T47D (cell line): ENCODE data around the gene CFDP1.
"Not testable (repeated sequence)": the region's sequence is repeated elsewhere in the genome, so short reads cannot be mapped to it uniquely, and the experiment has no call there.

Experiments
- DNase-seq, 2 experiments: peaks; one replicate each; pipeline versions ENCODE4 v3.0.0 to v3.0.0-alpha.2; 2011 to 2012; ENCODE audit warnings: low read depth in 1 of 2, low spot score in 1 of 2
- JUND ChIP-seq: IDR thresholded peaks from 2 replicates; pipeline ENCODE4 v1.6.1; 2012; ENCODE audit warnings: low read depth
- in situ Hi-C: cut with HindIII; loops from 2 replicates; pipeline ENCODE4 v1.10.0; 2016; ENCODE audit warnings: low sequenced_read_pairs, low pct_unique_long_range_greater_than_20kb

CFDP1 gene

DNA sequence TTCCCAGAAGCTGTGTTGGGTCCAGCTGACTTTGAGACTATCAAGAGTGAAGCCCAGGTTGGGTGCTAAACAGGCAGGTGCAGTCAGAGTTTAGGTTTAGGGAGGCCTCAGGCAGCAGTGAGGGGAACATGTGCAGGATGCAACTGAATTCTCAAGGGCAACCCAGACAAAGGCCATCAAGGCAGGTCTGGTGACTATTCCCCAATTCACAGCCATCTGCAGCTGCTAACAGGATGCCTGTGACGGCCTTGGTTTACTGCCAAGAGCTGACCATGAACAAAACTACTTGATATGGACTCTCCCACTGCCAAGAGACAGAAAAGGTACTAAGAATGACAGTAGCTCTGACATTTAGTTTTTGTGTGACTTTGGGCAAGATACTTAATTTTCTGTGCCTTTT, 136.7 kb downstream of the CFDP1 start:
- no peak for DNase-seq
- no peak for TF ChIP-seq JUND

DNA sequence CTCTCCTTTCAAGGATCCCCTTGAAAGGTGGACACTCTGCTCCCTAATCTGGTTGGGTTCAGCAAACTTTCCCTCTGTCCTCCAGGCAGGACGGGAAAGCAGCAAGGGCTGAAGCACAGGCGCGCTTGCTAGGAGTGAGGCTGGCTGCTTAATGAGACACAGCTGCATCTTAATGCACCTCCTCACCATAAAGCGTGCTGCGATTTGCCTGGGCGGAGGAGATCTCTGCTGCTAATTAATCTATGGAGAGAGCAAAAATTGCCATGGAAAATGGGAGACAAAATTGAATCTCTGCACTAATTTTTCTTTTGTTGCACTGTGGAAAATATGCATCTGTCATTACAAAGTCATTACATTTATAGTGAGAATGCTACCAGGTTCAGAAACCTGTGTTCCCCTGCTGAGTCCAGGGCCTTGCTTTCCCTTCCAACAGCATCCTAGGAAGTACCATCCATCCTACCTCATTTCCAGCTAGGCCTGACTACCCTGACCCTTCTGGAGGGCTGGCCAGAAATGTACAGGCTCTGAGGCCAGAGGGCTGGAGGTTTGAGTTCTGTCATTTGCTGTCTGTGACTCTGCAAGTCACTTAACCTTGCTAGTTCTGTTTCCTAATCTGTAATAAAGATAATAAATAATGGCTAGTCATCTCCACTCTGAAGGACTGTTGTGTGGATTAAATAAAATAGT, 138.4 kb downstream of the CFDP1 start:
- in situ Hi-C loops: no loop called here
- no peak for DNase-seq
- TF ChIP-seq JUND: no peak

More for the DNA sequence above, 136.7 kb downstream of the CFDP1 start:
- in situ Hi-C loops: no loop called here

DNA sequence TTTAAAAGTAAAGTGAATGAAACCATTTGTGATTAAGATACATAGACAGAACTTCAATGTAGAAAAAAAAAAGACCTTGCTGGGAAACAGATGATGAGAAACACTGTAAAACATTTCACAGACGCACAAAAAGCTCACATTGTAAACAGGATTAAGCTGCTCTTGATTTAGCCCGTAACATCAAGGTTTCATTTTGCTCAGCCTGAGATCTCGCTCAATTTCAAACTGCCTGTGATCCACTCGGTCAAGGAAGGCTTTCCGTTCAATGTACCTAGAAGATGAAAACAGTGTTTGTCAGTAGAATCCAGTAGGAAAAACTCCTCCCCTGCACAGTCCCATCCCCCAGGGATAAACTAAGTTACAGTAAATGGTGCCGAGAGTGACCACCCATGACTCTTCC, 139.5 kb downstream of the CFDP1 start:
- in situ Hi-C loops: no loop called here
- no peak for TF ChIP-seq JUND
- no peak for DNase-seq

DNA sequence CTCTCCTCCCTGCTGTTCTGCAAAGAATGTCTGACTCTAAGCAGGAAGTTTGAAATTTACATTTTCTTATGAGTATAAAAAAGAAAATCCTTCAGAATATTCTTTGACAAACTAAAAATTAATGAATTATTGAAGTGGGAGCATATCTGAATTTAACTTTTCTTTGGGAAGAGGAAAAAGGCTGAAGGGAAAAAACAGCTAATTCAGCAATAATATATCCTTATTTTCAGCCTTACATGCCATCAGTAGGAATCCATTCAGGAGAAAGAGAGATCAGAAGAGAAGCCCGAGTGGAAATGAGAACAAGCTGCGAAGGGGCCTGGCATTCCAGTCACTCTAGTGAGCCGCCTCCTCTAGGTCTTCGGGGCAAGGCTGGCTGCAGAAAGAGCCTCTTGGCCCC, 140.1 kb downstream of the CFDP1 start:
- no peak for TF ChIP-seq JUND
- no peak for DNase-seq
- in situ Hi-C loops: no loop called here

DNA sequence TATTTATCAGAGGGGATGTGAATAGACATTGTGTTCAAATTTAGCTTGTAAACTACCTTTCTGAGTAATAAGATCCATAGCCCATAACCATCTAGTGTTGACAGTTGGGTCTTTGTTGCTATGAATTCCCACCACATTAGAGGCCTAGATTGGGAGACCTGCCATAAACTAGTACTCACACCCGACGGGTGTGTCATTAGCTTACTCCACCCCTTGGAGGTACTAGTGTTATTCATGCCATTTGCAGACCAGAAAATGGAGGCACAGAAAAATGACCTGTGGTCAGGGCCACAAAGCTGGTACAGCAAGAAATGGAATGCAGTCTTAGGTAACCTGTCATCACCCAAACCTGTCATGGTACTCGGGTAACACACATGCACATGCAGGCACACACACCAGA, 140.6 kb downstream of the CFDP1 start:
- TF ChIP-seq JUND: no peak
- no peak for DNase-seq
- in situ Hi-C loops: no loop called here

DNA sequence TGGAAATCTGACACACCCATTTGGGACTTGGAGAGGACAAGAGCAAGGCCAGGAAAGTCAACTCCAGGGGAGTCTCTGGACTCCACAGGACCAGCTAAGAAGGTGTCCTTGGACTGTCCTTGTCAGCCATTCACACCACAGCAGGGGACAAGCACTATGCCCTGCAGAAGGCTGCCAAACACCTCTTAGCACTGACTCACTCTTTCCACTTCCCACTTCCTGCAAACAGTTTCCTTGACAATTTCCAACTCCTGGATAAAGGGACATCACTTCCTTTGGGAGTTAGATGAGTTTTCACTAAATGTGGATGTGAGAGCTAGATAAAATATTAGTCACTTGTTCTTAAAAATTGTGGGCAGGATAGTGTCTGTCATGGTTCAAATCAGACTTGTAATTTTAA, 144.1 kb downstream of the CFDP1 start:
- in situ Hi-C loops: no loop called here
- TF ChIP-seq JUND: no peak
- no peak for DNase-seq

DNA sequence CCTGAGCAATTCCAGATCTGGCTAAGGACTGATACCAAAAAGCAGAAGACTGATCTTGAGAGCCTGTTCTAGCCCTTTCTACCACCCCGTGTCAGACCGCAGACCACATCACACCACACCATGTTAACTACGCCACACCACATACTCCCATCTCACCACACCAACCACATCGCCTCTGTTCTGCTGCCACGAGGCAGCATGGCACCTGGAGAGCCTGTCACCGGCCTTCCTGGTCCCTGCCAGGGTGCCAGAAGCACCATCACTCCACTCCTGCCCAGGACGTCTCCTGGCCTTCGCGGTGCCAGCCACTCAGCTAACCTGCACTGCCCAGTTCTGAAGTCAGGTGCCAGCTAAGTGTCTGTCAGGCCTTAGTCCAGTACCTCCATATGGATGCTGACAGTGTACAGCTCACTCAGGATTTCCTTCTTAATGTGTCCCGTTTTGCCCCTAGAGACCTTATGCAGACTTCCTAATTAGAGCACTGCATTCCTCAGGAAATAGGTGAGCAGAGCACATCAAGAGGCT, 144.6 kb downstream of the CFDP1 start:
- in situ Hi-C loops: no loop called here
- no peak for TF ChIP-seq JUND
- DNase-seq: no peak

DNA sequence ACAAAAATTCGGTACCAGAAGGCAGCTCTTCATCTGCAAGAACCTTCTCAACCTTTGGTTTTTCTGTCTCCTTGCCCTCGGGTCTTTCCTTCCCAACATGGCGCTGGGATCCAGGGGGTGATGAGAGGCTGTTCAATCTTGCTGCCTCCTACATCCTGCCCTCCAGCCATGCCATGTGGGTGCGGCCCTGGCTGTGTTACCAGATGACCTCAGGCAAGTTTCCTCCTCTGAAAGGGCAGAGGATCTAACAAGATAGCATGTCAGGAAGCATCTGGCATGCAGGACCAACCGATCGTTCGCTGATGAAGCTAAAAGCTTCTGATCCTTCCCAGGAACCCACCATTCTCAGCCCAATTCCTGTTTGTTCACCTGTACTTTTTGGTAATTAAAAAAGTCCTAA, 145.1 kb downstream of the CFDP1 start:
- no peak for DNase-seq
- TF ChIP-seq JUND: no peak
- in situ Hi-C loops: no loop called here

DNA sequence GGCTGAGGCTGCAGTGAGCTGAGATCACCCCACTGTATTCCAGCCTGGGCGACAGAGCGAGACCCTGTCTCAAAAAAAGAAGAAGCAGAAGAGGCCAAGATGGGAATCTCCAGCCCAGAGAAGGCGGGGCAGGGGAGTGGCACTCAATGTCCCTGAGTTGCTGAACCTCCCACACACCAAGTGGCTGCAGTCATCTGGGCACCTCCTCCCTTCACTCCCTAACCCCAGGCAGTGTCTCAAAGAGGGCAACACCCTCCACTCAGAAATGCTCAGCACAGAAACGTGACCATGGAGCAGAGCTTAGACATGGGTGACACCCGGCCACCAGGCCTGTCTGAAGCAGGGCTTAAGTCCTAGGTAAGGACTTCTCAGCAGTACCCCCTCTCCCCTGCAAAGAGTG, 145.6 kb downstream of the CFDP1 start:
- TF ChIP-seq JUND: no peak

DNA sequence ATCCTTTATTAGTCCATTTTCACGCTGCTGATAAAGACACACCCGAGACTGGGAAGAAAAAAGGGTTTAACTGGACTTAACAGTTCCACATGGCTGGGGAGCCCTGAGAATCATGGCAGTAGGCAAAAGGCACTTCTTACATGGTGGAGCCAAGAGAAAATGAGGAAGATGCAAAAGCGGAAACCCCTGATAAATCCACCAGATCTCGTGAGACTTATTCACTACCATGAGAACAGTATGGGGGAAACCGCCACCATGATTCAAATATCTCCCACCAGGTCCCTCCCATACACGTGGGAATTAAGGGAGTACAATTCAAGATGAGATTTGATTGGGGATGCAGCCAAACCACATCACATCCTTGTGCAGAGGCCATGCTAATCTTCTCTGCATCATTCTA, 146.9 kb downstream of the CFDP1 start:
- DNase-seq: no peak
- no peak for TF ChIP-seq JUND
- in situ Hi-C loops: no loop called here

More for the DNA sequence above, 145.6 kb downstream of the CFDP1 start:
- DNase-seq: peak in 1 of 2 experiments; percentile 26
- in situ Hi-C loops: no loop called here

DNA sequence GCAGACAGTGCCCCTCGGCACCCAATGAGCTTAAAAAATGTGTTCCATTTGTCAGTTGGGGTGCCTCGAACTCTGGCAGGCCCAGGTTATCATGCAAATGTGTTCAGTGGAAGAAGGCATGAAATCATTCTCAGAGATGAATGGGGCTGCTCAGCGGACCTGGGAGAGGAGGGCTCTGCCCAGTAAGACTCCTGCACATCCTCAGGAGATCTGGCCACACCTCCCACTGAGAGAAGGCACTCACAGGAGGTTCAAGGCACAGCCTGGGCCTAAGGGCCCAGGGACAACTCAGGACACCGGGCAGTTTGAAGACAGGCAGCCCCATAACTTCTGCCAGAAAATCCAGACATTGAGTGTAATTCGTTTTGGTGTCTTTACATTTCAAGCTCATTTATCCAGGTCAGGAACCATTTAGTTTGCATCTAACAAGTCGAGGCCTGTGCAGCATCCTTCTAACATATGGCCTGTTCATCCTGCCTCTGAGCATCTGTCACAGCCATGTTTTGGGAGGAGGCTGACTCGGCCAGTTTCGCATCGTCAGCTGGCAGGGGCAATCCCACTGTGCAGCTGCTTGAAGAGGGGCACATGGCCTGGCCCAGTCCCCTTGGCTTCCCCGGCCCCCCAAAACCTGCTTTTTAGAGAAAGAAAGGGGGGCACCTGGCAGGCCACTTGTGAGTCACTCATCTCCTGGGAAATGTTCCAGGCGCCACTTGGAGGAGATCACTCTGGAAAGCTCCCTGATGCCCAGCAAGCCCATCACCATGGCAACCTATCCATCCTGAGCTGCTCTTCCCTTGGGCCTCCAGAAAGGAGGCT, 150.6 kb downstream of the CFDP1 start:
- in situ Hi-C loops: no loop called here
- TF ChIP-seq JUND: no peak
- DNase-seq: no peak

DNA sequence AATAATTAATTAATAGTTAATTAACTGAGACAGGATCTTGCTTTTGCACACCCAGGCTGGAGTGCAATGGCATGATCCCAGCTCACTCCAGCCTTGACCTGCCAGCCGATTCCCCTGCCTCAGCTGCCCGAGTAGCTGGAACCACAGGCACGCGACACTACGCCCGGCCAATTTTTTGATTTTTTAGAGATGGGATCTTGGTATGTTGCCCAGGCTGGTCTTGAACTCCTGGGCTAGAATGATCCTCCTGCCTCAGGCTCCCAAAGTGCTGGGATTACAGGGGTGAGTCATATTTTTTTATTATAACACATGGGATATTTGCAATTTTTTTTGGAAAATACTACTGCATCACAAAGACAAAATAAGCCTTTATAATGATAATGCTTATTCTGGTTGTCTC, 151.5 kb downstream of the CFDP1 start:
- in situ Hi-C loops: no loop called here
- DNase-seq: no peak

DNA sequence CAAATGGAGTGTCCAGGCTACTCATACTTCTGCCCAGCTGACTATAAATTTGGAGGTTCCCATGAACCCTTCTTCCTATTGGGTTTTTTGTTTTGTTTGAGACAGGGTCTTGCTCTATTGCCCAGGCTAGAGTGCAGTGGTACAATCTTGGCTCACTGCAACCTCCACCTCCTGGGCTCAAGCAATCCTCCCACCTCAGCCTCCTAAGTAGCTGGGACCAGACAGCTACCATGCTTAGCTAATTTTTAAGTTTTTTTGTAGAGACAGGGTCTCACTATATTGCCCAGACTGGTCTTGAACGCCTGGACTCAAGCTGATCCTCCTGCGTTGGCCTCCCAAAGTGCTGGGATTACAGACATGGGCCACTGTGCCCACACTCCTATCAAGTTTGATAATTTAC, 152.3 kb downstream of the CFDP1 start:
- DNase-seq, in situ Hi-C loops: not testable (repeated sequence)

More for the DNA sequence above, 151.5 kb downstream of the CFDP1 start:
- TF ChIP-seq JUND: no peak
